NOMO-1 treated with DMSO at 0.1 percent for 48 hours (cell line): ENCODE results near the gene ARSB.
"Not testable (repeated sequence)": the region's sequence is repeated elsewhere in the genome, so short reads cannot be mapped to it uniquely, and the experiment has no call there.

Experiments used
- DNase-seq: peaks from one replicate; lab custom pipeline; 2025; ENCODE audit not compliant: unreplicated experiment; lab: John Stamatoyannopoulos, UW

The ARSB gene

DNA sequence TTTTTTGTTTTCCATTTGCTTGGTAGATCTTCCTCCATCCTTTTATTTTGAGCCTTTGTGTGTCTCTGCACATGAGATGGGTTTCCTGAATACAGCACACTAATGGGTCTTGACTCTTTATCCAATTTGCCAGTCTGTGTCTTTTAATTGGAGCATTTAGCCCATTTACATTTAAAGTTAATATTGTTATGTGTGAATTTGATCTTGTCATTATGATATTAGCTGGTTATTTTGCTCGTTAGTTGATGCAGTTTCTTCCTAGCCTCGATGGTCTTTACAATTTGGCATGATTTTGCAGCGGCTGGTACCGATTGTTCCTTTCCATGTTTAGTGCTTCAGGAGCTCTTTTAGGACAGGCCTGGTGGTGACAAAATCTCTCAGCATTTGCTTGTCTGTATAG is 133.2 kb downstream of the ARSB start:
- DNase-seq = not testable (repeated sequence)

DNA sequence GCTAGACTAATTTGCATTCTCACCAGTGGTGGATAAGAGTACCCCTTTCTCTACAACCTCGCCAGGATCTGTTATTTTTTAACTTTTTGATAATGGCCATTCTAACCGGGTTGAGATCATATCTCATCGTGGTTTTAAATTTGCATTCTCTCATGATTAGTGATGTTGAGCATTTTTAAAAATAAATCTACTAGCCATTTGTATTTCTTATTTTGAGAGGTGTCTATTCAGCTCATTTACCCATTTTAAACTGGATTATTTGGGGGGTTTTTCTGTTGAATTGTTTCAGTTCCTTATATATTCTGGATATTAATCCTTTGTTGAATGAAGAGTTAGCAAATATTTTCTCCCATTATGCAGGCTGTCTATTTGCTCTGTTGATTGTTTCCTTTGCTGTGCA is 139.6 kb downstream of the ARSB start:
- no peak for DNase-seq

DNA sequence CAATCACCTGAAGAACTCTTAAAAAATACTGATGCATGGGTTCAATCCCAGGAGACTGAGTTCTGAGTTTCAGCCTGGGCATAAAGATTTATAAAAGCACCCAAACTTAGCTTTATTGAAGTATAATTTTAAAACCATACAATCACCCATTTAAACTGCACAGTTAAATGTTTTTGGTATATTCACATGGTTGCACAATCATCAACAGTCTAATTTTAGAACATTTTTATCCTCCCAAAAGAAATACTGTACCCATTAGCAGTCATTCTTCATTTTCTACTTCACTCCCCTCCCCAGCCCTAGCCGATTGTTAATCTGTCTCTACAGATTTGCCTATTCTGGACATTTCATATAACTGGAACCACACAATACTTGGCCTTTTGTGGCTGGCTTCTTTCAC is 141.7 kb downstream of the ARSB start:
- DNase-seq = no peak

DNA sequence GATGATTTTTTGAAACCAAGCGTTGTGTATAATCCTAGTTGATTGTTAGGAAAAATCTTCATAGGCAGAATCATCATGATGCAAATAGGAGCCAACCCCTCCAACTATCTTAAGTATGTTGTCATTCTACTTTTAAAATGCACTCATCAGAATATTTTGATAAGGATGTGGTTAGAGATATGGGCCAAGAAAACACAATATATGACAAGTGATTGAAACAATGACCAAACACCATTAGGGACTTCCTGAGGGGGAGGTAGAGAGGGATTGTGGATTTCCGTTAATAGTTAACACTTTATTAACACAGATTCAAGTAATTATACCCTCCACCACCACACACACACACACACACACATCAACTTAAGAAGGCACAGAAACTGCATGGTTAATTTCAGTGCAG is 143.3 kb downstream of the ARSB start:
- DNase-seq = no peak

DNA sequence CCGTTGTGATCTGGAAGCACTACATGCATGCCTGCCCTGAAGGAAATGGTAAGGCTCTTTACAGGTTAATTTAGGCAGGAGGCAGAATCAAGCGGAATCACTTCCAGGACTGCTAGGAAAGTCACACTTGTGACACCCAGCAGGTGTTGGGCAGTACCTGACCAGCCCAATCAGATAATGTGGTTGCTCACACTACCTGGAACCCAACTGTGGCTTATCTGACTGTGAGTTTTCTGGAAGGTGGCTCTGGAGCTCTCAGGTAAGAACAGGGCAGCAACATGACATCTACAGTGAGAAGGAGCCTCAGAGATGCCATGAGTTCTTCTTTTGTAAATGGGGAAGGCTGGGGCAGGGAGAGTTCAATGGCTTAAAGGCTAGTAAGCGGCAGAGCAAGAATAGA is 146.4 kb downstream of the ARSB start:
- no peak for DNase-seq

DNA sequence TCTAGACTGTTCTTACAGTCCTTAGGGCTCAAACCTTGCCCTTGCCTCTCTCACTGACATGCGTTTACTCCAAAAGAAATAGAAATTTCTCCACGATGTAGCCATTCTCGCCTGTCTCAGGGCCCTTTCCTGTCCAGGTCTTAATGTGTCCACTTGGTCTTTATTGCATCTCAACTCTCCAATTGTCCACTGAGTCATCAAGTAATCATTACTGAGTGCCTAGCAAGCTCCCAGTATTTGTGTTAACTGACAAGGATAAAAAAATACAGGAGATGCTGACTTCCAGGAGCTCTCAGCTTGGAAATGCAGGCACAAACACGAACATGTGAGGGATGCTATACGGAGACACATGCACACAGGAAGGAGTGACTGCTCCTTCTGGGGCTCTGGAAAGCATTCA is 147.3 kb downstream of the ARSB start:
- no peak for DNase-seq

DNA sequence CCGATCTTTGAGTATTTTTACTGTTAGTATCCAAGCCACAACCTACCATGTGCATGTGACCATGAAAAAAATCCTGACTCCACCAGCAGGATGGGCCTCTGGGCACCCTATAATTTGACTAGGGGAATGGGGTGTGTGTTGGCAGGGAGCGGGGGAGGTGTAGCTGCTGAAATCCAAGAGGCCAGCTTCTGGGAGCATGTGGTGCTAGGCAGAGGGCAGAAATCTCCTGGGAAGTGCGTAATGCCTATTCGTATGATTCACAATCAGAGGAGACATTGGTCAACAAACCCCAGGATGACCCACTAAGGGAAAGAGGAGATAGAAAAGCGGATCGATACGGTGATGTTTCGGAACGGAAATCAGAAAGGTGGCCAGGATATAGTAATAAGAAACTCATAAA is 149.9 kb downstream of the ARSB start:
- no peak for DNase-seq

DNA sequence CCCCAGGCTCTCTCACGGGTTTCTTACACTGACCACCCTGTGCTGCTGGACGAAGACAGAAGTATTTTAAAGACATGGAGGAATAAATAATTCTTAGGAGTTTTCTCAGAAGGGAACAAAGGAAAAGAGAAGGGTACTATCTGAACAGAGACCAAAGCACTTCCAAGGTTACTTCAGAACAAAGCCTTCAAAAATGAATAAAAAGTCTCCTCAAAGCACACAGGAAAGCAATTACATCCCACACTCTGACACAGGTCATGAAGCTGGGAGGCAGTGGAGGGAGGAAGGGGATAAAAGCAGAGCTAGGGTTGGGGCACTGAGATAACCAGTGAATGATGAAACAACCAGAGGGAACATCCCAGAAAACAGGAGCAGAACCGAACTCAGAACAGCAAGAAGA is 151.8 kb downstream of the ARSB start:
- no peak for DNase-seq

DNA sequence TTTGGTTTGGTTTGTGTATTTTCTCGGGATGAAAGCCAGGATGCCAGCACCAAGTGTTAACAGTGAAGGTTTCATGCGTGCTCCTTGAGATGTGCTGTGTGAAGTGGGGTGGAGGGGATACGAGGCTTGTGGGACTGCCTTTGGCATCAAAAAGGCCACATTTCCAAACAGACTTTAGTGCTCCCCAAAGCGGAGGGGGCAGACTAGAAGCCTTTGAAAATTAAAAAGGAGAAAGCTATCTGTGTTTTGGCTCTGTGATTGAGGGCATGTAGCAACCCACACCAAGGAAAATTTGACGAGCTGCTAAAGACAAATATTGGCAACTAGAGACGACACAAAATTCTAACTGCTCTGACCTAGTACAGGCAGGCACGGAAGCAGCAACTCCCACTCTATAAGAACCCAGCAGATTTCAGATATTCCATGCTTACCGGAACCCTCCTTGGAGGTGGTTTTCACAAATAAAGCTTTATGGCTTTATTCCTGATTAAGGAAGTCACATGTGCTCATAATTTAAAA is 154.5 kb downstream of the ARSB start:
- no peak for DNase-seq

DNA sequence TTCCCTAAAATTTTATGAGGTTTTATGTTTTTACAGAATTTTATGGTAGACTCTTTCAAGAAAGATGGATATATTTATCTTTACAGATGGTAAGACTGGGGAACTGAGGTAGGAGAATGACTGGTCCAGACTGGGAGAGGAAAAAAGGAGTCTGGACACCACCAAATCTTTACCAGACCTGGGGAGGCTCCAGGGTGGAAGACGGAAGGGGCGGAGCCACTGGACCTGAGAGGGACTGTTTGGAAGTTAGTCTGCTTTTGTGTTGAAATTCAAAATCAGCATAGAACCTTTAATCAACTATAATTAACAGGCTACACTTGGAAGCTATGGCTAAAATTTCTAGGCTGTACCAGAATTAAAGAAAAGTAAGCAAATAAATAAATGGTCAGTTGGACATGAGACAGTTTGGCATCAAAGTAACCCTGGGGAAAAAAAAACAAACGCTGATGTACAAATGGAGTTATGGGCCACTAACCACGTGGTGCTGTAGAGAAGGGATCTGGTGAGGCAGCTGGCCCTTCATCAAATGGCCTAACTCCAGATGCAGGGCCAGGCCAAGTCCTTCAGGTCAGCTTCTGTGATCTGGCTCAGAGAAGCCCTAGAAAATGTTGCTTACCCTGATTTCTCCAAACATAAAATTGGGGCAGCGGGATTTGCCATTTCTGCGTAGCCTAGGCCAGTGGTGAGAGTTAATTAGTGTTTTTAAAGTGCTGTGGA is 155.1 kb downstream of the ARSB start:
- no peak for DNase-seq

DNA sequence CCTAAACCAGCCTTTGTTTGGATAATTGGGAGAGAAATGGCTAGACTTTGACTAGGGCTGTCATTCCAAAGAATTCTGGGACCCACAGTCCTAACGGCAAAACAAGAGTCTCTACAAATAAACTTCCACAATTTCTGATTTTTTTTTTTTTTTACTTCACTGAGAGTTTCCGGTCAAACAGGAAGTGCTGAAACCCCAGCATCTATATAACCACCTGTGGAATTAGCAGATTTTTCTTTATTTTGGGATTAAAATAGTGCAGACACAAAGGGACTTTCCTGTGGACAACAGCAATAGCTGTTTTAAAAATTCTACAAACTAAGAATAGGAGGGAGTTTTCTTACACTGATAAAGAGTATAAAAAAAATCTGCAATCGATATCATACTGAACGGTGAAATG is 157.4 kb downstream of the ARSB start:
- DNase-seq = no peak

DNA sequence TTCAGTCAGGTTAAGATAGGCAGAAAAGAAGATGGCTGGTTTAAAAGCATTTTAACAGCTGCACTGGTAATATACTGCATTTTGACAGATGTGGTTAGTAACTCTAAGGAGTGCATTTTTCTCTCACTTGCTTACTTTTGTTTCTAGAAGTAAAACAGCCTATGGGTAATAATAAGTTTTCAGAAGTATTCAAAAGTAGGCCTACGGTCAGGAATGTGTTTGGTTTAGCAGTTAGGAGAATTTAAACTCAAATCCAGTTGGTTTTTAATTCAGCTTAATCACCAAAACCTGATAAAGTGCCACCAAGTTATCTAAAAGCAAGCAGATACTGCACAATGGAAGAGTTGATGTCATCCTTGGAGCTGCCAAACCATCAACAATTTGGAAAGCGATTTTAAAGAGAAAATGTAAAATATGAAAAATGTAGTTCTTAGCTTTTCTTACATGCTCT is 160.3 kb downstream of the ARSB start:
- no peak for DNase-seq

DNA sequence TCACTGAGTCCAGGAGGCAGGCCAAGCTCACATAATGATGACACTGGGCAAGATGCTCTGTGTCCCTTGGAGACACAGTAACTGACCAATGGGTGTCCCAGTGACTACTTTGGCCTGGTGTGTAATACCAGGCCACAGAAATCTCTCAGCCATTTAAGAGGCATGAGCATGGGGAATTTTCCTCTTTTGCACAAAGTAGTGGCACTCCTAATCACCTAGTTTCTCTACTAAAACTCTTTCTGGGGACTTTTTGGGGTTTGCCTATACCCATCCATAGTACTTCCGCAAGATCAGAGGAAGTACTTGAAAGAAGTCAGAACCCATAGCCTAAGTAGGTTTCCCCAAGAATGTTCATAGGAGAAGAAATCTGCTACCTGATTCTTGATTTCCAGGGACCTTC is 161.9 kb downstream of the ARSB start:
- DNase-seq = no peak

DNA sequence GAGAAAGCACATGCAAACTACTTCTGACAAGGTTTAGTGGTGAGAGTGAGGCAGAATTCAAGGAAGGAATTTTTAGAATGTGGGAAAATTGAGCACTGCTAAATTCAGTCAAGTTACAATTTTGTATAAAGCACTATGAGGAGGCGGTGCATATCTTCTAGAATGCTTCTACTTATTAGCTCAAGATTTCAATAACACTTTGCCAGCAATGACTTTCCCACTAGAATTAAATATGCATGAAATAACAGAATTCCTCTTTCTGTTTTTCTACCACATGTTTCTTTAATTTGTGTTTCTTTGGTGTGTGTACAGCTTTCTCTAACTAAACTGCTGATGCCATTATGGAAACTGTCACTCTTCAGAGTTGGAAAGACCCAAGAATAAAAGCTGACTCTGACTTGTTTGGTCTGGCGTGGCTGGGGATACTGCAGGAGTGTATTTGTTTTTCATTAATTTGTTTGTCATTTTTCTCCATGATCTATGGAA is 163.5 kb downstream of the ARSB start:
- no peak for DNase-seq

DNA sequence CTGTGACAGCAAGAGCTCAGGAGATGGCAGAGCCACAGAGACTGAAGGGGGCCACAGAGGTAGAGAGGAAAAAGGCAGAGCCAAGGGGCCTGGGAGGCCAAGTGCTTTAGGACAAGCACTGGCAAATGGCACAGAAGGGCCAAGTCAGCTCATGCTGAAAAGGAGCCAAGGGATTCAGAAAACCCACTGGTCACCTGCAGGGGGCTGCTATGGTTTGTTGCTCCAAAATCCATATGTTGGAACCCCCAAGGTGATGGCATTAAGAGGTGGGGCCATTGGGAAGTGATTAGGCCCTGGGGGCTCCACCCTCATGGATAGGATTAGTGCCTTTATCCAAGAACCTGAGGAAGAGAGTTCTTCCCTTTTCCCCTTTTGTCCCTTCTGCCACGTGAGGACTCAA is 165.4 kb downstream of the ARSB start:
- no peak for DNase-seq

DNA sequence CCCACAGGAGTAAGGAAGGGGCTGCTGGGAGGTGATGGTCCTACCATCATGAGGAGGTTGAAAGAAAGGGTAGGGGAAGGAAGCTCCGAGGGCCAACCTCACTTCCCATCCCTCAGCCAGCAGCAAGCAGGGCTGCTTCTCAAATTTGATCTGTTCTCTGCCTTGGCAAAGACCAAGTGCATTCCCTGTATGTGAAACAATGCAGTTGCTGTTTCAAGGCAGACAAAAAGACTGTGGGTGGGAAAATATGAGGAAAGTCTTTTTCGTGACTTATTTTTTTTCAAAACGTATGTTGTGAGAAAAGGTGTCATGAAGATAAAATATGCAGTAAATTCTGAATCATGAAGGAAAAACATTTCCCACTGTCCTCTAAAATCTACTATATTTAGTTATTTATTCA is 165.9 kb downstream of the ARSB start:
- no peak for DNase-seq

DNA sequence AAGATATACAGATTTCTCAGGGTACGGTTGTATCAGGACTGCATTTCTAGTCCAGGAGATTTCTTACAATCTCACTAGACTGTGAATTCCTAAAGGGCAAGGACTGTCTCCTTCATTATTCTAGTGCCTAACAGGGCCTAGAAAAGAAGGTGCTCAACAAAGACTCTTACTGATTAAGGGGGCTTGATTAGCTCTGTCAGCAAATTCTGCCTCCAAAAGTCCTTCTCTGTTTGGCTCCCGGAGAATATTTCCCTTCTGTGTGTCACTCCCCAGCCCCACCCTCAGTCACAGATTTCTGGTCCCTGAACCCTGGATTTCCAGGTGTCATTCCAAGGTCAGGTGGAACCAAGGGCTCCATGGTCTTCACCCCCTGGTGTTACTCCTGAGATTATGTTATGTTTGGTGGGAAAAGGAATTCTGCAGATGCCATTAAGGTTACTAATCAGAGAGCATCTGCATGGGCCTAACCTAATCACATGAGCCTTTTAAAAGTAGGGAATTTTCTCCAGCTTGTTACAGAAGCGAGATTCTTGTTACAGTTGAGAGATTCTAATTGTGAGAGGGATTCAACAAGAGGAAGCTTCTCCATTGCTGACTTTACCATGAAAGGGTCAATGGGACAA is 168.9 kb downstream of the ARSB start:
- no peak for DNase-seq

DNA sequence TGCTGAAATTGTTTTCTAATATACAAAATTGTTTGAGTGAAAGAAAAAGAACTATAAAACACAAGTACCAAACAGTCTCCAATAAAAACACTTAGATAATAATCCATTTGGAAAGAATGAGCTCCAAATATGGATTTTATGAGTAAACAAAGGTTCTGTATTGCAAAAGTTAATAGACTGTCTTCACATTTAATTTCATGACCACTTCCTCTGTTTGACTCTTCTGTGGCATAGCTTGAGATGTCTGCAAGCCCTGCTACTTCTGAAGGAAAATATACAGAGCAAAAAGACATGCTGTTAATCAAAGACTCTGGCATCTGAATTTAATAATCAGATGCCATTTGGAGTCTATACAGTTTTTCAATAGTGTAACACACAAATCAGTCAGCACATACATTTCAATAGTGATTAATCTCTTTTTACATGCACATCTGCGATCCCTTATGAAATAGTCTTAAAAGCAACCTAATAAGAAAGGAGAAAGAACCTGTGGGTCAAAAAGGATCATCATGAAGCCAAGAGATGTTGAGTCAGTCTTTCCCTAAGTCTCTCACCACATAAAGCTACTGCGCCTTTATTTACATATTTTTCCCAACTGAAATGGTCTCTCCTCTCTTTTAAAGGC is 171.1 kb downstream of the ARSB start:
- DNase-seq = peak; percentile 1

DNA sequence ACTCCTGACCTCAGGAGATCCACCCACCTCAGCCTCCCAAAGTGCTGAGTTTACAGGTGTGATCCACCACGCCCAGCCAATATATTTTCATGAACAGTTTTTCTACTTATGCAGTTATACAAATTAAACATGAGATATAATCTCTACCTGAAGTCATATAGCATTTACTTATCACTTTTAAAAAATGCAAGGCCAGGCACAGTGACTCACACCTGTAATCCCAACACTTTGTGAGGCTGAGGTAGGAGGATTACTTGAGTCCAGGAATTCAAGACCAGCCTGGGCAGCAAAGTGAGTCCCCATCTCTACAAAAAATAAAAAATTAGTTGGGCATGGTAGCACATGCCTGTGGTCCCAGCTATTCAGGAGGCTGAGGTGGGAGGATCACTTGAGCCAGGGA is 171.8 kb downstream of the ARSB start:
- no peak for DNase-seq

DNA sequence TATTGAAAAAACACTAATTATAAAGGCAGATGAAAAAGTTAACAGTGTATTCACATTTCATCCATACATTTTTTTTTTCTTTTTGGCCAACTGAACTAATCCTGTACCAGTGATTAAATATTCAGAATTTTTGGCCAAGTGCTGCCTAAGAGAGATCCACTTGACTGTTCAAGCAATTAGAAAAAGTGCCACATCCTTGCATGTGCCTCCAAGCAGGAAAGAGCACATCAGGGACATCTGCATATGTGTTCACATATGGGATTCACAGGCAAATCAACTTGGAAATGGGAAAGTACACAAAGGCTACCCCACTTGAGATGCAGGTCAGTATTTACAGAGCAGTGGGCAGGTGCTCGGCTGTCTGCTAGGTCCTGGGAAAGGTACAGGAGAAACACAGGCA is 173.2 kb downstream of the ARSB start:
- no peak for DNase-seq

DNA sequence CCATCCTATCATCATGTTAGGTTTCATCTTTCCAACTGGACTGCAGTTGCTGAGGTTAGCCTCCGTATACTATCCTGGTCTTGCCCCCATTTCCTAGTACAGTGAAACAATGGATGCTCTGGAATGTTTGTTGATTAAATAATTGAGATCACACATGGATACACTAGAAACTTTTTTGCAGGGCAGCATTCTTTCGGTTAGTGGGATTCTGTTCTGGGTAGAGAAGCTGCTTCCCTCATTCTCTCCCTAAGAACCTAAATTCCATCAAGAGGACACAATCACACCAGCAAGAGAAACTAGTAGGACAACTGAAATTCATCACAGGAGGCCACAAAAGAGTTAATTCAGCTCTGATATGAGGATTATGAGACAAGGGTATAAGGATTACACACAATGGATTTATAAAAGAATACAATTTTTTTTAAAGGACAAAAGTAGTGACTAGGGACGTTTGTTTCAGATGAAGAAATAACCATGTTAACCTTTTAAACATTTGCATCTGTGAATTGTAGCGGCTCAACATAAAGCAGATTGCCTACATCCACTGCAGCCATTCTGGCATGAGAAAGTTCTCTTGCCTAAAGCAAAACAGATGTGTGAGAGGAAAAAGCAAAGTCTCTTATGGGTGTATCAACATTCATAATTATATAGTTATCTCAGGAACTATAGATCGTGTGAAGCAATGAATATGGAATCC is 173.8 kb downstream of the ARSB start:
- DNase-seq = no peak
